Heart left ventricle (tissue), 16 donors: ENCODE measurements around the gene DEAF1. TPM values are rescaled to one million over a fixed set of nuclear protein-coding genes. Genes with fewer than 3 reads are reported as not detected.

Experiments
- ATAC-seq, 4 donors: fragments of 200-7000 bp; cut with Tn5 transposase; one replicate each; pipeline ENCODE4 v1.9.1; 2020 to 2022; ENCODE audit warnings: moderate library complexity in 4 of 4, mild to moderate bottlenecking in 3 of 4, moderate number of reproducible peaks in 1 of 4
- DNase-seq, 5 donors: peaks; one replicate each; pipeline ENCODE4 v3.0.0-alpha.2; 2020
- H3K27ac ChIP-seq, 12 donors: fragments of 200-600 bp; sonication (generic) in 4 of 12; one replicate each; pipeline versions ENCODE4 v1.5.0 to v1.8.0; 2016 to 2022; ENCODE audit warnings: mild to moderate bottlenecking in 2 of 12
- H3K27me3 ChIP-seq, 9 donors: fragments of 200-600 bp; sonication (generic) in 2 of 9; one replicate each; pipeline versions ENCODE4 v1.5.1 to v1.8.0; 2016 to 2022; ENCODE audit warnings: mild to moderate bottlenecking in 3 of 9
- H3K36me3 ChIP-seq, 9 donors: fragments of 200-600 bp; sonication (generic) in 2 of 9; one replicate each; pipeline versions ENCODE4 v1.5.0 to v1.8.0; 2018 to 2022; ENCODE audit warnings: mild to moderate bottlenecking in 2 of 9
- H3K4me1 ChIP-seq, 12 donors: fragments of 200-600 bp; sonication (generic) in 4 of 12; one replicate each; pipeline versions ENCODE4 v1.5.0 to v1.8.0; 2016 to 2022; ENCODE audit warnings: mild to moderate bottlenecking in 3 of 12
- H3K4me3 ChIP-seq, 12 donors: fragments of 200-600 bp; sonication (generic) in 4 of 12; one replicate each; pipeline versions ENCODE4 v1.5.0 to v1.8.0; 2017 to 2022; ENCODE audit warnings: mild to moderate bottlenecking in 9 of 12, moderate library complexity in 4 of 12
- H3K9me3 ChIP-seq, 12 donors: fragments of 200-600 bp; sonication (generic) in 4 of 12; one replicate each; pipeline versions ENCODE4 v1.5.0 to v1.8.0; 2016 to 2022; ENCODE audit warnings: mild to moderate bottlenecking in 1 of 12
- CTCF ChIP-seq, 12 donors: fragments of 200-600 bp; sonication (generic) in 4 of 12; IDR thresholded peaks; one replicate each; pipeline versions ENCODE4 v1.5.0 to v1.8.0; 2018 to 2022; ENCODE audit warnings: antibody characterized with exemption in 12 of 12, mild to moderate bottlenecking in 5 of 12
- POLR2A ChIP-seq, 2 donors: fragments of 450-650 bp; IDR thresholded peaks; one replicate each; pipeline ENCODE4 v1.6.1; 2017; ENCODE audit warnings: antibody characterized with exemption in 2 of 2, mild to moderate bottlenecking in 2 of 2, moderate library complexity in 2 of 2
- WGBS, 4 donors: extraction: QIAGEN DNeasy Blood & Tissue Kit in 2 of 4; methylation state at CpG; one replicate each; pipeline versions ENCODE4 v1.1.5 to v1.1.7; 2013 to 2018; 5-methylcytosine and 5-hydroxymethylcytosine counted together
- intact Hi-C, 10 donors: fragments of 100-400 bp; cut with DNase I; formaldehyde crosslinking; loops; one replicate each; pipeline versions ENCODE4 v1.11.1 to v1.14.2; 2022
- polyA plus RNA-seq, 2 donors: library from polyadenylated mRNA; stranded (reverse); fragments of 200-250 nt; gene quantifications; one replicate each; pipeline ENCODE4 v1.2.3, GENCODE V29; 2013
- total RNA-seq, 9 donors: library from RNA; depleted of rRNA in 2 of 9; stranded (reverse); fragments of >200 nt in 2 of 9; fragmentation: NEBNext Ultra II Directional in 3 of 9; extraction: Animal tissue kit (Norgen Biotek cat#: 25700) in 3 of 9; gene quantifications; one replicate each; pipeline versions ENCODE4 v1.1.0 to v1.2.4, GENCODE V29; 2016 to 2023
- donor health status: ischemic (EF 13 %, LVEDD 7.1; RV severe dilation, severe dysfunction).
- donor health status: healthy with polysubstance abuse.
- donor health status: DM: no; HTN: yes; CAD: no.
- donor health status: DM: no; HTN: no; CAD: no.
- donor health status: ischemic (EF 25% LVEDD 6.9; RV normal size, moderate dysfunction).
- donor health status: ischemic (EF 25% LVEDD 5.7; RV mildly dilated, moderate dysfunction).
- donor health status: healthy.
- donor health status: DM: yes; HTN: yes; CAD: no.
- donor health status: ischemic (EF 35%, LVEDD 5.7; RV mildly dilated, moderate dysfunction).
- donor health status: nonischemic (EF 11% LVEDD 7.7; RV severe dilation, severe dysfunction).
- donor health status: DM: yes; HTN: yes; CAD: no.
- donor health status: PGD.
- donor health status: ischemic (EF 29% LVEDD 5.4; RV normal size, mild dysfunction).
- donor health status: nonischemic (EF 23%, LVEDD 6.1; RV moderate dilation, normal function).

DEAF1 gene
- total and polyA plus RNA-seq, 11 donors, result 11.8 to 25.6 (median 15.1) TPM

GRCh38 chr11:702462-703461, 7.7 kb upstream of the DEAF1 start:
- WGBS, 4 donors, result 85 to 92% (median 90%) methylated on average over 24 to 26 of the region's 26 CpGs
- H3K27ac ChIP-seq, result peak overlapping the region in 1 of 12 donors; percentile 25

GRCh38 chr11:701741-702461, 6.9 kb upstream of the DEAF1 start:
- ATAC-seq, result no peak
- no peak overlapping the region for H3K4me3 ChIP-seq
- TF ChIP-seq CTCF (IDR thresholded peaks at IDR 0.05) (no peak), POLR2A (IDR thresholded peaks at IDR 0.05) (no peak)
- H3K27me3 ChIP-seq, result peaks cover 0 to 16% (median 8%) of the 10 kb centered on the region in 9 donors
- H3K36me3 ChIP-seq, result peaks cover 0 to 45% (median 22%) of the 10 kb centered on the region in 9 donors
- intact Hi-C loops, result no loop called here
- H3K4me1 ChIP-seq, result peaks cover 0 to 52% (median 26%) of the 10 kb centered on the region in 12 donors
- no peaks in the 10 kb centered on the region for H3K9me3 ChIP-seq
- H3K27ac ChIP-seq, result no peak overlapping the region
- 94 to 97% (median 95%) methylated on average over 14 to 22 of the region's 22 CpGs for WGBS, 4 donors
- DNase-seq, result no peak

More at GRCh38 chr11:702462-703461, 7.7 kb upstream of the DEAF1 start:
- no peak for TF ChIP-seq POLR2A (IDR thresholded peaks at IDR 0.05)
- TF ChIP-seq CTCF (IDR thresholded peaks at IDR 0.05), result no peak
- Histone ChIP-seq H3K4me1 (peaks cover 0 to 44% (median 21%) of the 10 kb centered on the region in 12 donors), H3K4me3 (no peak overlapping the region), H3K27me3 (peaks cover 0 to 24% (median 9%) of the 10 kb centered on the region in 9 donors), H3K9me3 (no peaks in the 10 kb centered on the region), H3K36me3 (peaks cover 0 to 45% (median 22%) of the 10 kb centered on the region in 9 donors)
- intact Hi-C loops, result no loop called here
- peak in 1 of 5 donors; percentile 29 for DNase-seq
- peak in 2 of 4 donors; percentile 5 to 23 for ATAC-seq

DNA sequence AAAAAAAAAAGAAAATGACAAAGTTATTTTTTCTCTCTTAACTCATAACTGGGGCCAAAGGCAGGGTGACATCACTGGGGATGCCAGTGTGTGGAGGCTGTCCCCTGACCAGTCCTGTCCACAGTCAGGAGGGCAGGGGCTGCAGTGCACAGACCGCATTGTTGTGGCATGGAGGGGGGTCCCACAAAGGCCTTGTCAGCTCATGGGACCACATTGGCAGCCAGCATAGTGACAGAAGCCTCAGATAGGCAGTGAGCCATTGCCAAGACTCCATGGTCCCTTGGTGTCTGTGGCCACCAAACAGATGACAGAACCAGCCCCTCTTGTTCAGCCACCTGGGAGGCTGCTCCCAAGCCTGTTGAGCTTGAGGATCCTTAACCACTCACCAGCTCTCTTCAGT, 4.7 kb upstream of the DEAF1 start:
- Histone ChIP-seq H3K4me3 (no peak overlapping the region), H3K27me3 (no peaks in the 10 kb centered on the region), H3K9me3 (no peaks in the 10 kb centered on the region), H3K36me3 (peaks cover 0 to 45% (median 22%) of the 10 kb centered on the region in 9 donors), H3K4me1 (peaks cover 3 to 42% (median 18%) of the 10 kb centered on the region in 12 donors), H3K27ac (no peak overlapping the region)
- intact Hi-C loops, result loop anchor here in 1 of 10 donors (5.0 kb wide), 1 partner anchor 132 kb away; no protein-coding TSS in a partner anchor
- 89 to 100% (median 96%) methylated on average over 1 of the region's 1 CpG for WGBS, 4 donors
- TF ChIP-seq CTCF (IDR thresholded peaks at IDR 0.05) (no peak), POLR2A (IDR thresholded peaks at IDR 0.05) (no peak)
- DNase-seq, result no peak
- no peak for ATAC-seq
